ENCODE measurements around the gene SNRNP70.

The SNRNP70 gene

GRCh38 chr19:49067554-49067953 lies 17.7 kb upstream of the SNRNP70 start:
- no peak for ATAC-seq
- TF ChIP-seq ESRRG (CRISPR knock-in tag; IDR thresholded peaks at IDR 0.05) = no peak
- TF ChIP-seq BACH2 (CRISPR knock-in tag; IDR thresholded peaks at IDR 0.05; ENCODE audit: borderline replicate concordance) = no peak
- TF ChIP-seq ZFP3 (CRISPR knock-in tag; IDR thresholded peaks at IDR 0.05) = no peak
- no peak for TF ChIP-seq PATZ1 (CRISPR knock-in tag; IDR thresholded peaks at IDR 0.05; ENCODE audit: borderline replicate concordance)
- TF ChIP-seq TCF4 (CRISPR knock-in tag; IDR thresholded peaks at IDR 0.05; ENCODE audit: borderline replicate concordance) = no peak
- TF ChIP-seq ZNF70 (CRISPR knock-in tag; IDR thresholded peaks at IDR 0.05) = no peak
- no peak for TF ChIP-seq RARB (CRISPR knock-in tag; IDR thresholded peaks at IDR 0.05)
- TF ChIP-seq CSDC2 (CRISPR knock-in tag; IDR thresholded peaks at IDR 0.05) = no peak
- TF ChIP-seq PPARA (CRISPR knock-in tag; IDR thresholded peaks at IDR 0.05; ENCODE audit: borderline replicate concordance) = no peak
- TF ChIP-seq ZFP30 (CRISPR knock-in tag; IDR thresholded peaks at IDR 0.05) = no peak
- no peak for TF ChIP-seq SNAI2 (CRISPR knock-in tag; IDR thresholded peaks at IDR 0.05)
- TF ChIP-seq, protein P1, sequence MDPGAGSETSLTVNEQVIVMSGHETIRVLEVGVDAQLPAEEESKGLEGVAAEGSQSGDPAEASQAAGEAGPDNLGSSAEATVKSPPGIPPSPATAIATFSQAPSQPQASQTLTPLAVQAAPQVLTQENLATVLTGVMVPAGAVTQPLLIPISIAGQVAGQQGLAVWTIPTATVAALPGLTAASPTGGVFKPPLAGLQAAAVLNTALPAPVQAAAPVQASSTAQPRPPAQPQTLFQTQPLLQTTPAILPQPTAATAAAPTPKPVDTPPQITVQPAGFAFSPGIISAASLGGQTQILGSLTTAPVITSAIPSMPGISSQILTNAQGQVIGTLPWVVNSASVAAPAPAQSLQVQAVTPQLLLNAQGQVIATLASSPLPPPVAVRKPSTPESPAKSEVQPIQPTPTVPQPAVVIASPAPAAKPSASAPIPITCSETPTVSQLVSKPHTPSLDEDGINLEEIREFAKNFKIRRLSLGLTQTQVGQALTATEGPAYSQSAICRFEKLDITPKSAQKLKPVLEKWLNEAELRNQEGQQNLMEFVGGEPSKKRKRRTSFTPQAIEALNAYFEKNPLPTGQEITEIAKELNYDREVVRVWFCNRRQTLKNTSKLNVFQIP (CRISPR knock-in tag; IDR thresholded peaks at IDR 0.05; ENCODE audit: borderline replicate concordance, low read depth) = no peak
- no peak for TF ChIP-seq OSR1 (CRISPR knock-in tag; IDR thresholded peaks at IDR 0.05)

DNA sequence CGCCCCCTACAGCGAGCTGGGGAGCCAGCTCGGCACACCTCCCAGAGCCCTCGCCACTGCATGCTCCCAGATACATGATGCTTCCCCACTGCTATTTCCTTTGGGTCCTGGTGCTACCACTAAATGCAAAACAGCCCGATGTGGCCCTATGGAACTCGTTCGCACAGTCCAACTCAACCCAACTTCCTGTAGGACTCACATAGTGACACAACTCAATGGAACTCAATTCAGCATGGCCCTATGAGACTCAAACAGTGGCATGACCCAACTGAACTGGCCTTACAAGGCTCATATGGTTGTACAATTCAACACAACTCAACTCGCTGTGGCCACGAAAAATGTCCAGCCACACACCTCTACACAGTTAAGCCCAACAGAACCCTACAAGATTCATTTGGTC lies 16.2 kb upstream of the SNRNP70 start:
- no peak for TF ChIP-seq ZFP3 (CRISPR knock-in tag; IDR thresholded peaks at IDR 0.05)
- TF ChIP-seq SNAI2 (CRISPR knock-in tag; IDR thresholded peaks at IDR 0.05) = no peak
- TF ChIP-seq, protein P1 (CRISPR knock-in tag; IDR thresholded peaks at IDR 0.05; ENCODE audit: borderline replicate concordance, low read depth) = no peak
- TF ChIP-seq TCF4 (CRISPR knock-in tag; IDR thresholded peaks at IDR 0.05; ENCODE audit: borderline replicate concordance) = no peak
- TF ChIP-seq ZNF8 (CRISPR knock-in tag; IDR thresholded peaks at IDR 0.05) = no peak
- no peak for TF ChIP-seq BACH2 (CRISPR knock-in tag; IDR thresholded peaks at IDR 0.05; ENCODE audit: borderline replicate concordance)
- TF ChIP-seq TOX (CRISPR knock-in tag; IDR thresholded peaks at IDR 0.05; ENCODE audit: borderline replicate concordance) = no peak
- no peak for TF ChIP-seq ZC3H10 (CRISPR knock-in tag; IDR thresholded peaks at IDR 0.05)
- TF ChIP-seq ARNTL (CRISPR knock-in tag; IDR thresholded peaks at IDR 0.05; ENCODE audit: borderline replicate concordance, low read depth) = no peak
- no peak for TF ChIP-seq RARB (CRISPR knock-in tag; IDR thresholded peaks at IDR 0.05)
- TF ChIP-seq PATZ1 (CRISPR knock-in tag; IDR thresholded peaks at IDR 0.05; ENCODE audit: borderline replicate concordance) = no peak
- no peak for TF ChIP-seq PPARA (CRISPR knock-in tag; IDR thresholded peaks at IDR 0.05; ENCODE audit: borderline replicate concordance)
- TF ChIP-seq OSR1 (CRISPR knock-in tag; IDR thresholded peaks at IDR 0.05) = no peak
- TF ChIP-seq TSHZ2 (CRISPR knock-in tag; IDR thresholded peaks at IDR 0.05) = no peak
- TF ChIP-seq ESRRG (CRISPR knock-in tag; IDR thresholded peaks at IDR 0.05) = no peak
- TF ChIP-seq, protein P2, sequence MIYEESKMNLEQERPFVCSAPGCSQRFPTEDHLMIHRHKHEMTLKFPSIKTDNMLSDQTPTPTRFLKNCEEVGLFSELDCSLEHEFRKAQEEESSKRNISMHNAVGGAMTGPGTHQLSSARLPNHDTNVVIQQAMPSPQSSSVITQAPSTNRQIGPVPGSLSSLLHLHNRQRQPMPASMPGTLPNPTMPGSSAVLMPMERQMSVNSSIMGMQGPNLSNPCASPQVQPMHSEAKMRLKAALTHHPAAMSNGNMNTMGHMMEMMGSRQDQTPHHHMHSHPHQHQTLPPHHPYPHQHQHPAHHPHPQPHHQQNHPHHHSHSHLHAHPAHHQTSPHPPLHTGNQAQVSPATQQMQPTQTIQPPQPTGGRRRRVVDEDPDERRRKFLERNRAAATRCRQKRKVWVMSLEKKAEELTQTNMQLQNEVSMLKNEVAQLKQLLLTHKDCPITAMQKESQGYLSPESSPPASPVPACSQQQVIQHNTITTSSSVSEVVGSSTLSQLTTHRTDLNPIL (CRISPR knock-in tag; IDR thresholded peaks at IDR 0.05; ENCODE audit: low read depth) = no peak
- TF ChIP-seq ISL1 (CRISPR knock-in tag; IDR thresholded peaks at IDR 0.05) = no peak
- ATAC-seq = no peak

Measured in SK-N-SH treated with all-trans-retinoic acid at 6 μM for 48 hours (cell line).